HG03064 (cell line): ENCODE results near the gene JAKMIP3.
"Not testable (repeated sequence)": the region's sequence is repeated elsewhere in the genome, so short reads cannot be mapped to it uniquely, and the experiment has no call there.

Experiments used
- ATAC-seq: cut with Tn5 transposase; IDR thresholded peaks from one replicate; pipeline ENCODE4 v1.9.1; 2021; ENCODE audit warnings: low read depth; ENCODE audit not compliant: unreplicated experiment

Gene JAKMIP3

GRCh38 chr10:132064082-132064755 lies 1.5 kb upstream of the JAKMIP3 start:
- no peak for ATAC-seq

- no peak for ATAC-seq
Measured at GRCh38 chr10:132064771-132065437, 842 bp upstream of the JAKMIP3 start.

GRCh38 chr10:132066186-132066585 lies 440 bp downstream of the JAKMIP3 start:
- no peak for ATAC-seq

DNA sequence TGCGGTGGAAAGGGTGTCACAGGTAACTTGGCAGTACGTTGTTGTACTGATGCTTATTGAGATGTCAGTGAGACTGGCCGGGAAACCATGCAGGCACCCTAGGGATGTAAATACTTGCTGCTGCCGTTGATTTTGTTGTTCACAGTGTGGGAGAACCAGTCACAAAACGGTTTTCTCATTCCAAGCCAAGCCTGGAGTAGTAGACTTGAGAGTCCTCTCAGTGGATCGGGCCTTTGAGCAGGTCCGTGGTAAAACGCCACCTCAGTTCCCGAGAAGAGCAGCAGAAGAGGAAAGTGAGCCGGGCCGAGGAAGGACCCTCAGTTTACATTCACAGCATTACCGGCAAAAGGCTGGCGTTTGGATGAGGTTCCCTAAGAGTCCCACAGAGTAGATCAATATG lies 1.1 kb downstream of the JAKMIP3 start:
- no peak for ATAC-seq

GRCh38 chr10:132068431-132069121 lies 2.8 kb downstream of the JAKMIP3 start:
- ATAC-seq: no peak

- no peak for ATAC-seq
Measured at GRCh38 chr10:132069122-132069848, 3.5 kb downstream of the JAKMIP3 start.

DNA sequence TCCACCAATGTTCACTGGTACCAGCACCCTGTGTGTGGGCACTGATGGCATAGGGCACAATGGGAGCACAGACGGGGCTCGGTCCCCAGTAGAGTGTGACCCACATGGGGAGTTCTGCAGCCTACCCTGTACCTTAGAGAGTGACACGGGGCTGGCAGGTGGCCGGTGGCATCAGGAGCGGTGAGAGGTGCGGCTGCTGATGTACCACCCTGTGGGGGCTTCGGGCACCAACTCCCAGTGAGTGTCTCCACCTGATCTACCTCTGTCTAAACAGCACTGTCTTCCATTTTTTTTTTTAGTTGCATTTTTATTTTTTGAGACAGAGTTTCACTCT lies 4.1 kb downstream of the JAKMIP3 start:
- no peak for ATAC-seq

DNA sequence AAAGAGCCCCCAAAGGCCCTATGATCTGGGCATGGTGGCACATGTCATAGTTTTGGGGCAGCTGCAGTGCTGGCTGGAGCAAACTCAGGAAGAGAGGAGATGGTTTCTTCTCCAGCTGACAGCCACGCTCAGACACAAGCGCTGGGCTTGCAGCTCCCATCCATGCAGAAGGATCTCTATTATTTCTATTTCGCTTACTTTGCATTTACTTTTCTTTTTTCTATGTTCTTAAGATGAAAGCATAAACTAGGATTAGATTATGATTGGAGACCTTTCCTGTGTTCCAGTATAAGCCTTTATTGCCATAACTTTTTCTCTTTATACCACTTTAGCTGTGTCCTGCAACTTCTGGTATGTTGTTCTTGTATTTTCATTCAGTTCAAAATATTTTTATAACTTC lies 5.0 kb downstream of the JAKMIP3 start:
- no peak for ATAC-seq

DNA sequence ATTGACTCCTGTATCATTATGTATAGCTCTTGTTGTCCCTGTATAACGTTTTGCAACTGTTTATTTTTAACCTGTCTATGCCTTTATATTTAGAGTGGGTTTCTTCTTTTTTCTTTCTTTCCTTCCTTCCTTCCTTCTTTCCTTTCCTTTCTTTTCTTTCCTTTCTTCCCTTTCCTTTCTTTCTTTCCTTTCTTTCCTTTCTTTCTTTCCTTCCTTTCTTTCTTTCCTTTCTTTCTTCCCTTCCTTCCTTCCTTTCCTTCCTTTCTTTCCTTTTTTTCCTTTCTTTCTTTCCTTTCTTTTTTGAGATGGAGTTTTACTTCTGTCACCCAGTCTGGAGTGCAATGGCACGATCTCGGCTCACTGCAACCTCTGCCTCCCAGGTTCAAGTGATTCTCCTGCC lies 5.9 kb downstream of the JAKMIP3 start:
- ATAC-seq: no peak

DNA sequence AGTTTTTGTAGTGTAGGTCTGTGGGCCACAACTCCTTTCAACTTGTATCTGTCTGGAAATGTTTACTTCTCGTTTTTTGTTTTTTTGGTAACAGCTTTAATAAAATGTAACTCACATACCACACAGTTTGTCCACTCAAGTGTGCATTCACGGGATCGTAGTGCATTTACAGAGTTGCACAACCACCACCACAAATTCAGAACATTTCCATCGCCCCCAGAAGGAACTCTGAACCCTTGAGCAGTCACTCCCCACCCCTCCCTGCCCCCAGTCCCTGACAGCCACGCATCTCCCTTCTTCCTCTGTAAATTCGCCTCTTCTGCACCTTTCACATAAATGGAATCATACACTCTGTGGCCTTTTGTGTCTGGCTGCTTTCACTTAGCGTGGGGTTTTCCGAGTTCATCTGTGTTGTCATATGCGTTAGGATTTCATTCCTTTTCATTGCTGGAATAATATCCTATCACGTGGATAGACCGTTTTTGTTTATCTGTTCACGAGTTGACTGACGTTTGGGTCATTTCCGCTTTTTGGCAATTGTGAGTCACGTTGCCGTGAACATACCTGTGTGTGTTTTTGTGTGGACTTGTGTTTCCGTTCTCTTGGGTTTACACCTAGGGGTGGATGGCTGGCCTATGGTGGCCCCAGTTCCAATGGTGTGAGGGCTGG lies 10.3 kb downstream of the JAKMIP3 start:
- no peak for ATAC-seq

DNA sequence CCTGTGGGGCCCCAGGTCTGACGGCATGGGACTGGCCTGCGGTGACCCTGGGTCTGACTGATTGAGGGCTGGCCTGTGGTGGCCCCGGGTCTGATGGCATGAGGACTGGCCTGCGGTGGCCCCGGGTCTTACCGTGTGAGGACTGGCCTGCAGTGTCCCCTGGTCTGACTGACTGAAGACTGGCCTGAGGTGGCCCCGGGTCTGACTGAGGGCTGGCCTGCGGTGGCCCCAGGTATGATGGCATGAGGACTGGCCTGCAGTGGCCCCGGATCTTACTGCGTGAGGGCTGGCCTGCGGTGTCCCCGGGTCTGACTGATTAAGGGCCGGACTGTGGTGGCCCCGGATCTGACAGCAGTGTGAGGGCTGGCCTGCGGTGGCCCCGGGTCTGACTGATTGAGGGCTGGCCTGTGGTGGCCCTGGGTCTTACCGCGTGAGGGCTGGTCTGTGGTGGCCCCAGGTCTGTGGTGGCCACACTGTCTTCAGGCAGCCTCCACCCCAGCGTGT lies 10.9 kb downstream of the JAKMIP3 start:
- ATAC-seq: no peak

DNA sequence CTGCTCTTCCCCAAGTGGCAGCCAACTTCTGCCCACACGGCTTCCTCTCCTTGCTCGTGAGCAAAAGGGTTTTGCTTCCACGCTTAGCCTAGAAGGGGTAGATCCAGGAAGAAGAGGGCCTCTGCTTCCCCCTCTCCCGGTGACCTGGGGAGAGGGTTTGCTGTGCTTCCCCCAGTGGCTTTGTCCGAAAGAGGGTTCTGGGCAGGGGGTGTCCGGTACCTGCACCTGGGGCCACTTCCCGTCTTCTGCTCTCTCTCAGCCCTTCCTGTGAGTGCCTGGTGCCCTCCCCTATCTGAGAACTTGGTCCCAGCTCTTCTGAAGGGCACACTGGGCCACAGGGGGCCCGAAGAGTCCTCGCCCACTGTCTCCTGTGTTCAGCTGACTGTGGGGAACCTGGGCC lies 11.3 kb downstream of the JAKMIP3 start:
- no peak for ATAC-seq

GRCh38 chr10:132078746-132079345 lies 13.1 kb downstream of the JAKMIP3 start:
- ATAC-seq: no peak

DNA sequence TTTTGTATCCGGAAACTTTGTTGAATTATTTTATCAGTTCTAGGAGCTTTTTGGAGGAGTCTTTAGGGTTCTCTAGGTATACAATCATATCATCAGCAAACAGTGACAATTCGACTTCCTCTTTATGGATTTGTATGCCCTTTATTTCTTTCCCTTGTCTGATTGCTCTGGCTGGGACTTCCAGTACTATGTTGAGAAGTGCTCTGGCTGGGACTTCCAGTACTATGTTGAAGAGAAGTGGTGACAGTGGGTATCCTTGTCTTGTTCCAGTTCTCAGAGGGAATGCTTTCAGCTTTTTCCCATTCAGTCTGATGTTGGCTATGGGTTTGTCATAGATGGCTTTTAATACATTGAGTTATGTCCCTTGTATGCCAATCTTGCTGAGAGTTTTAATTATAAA lies 18.6 kb downstream of the JAKMIP3 start:
- not testable (repeated sequence) for ATAC-seq

- not testable (repeated sequence) for ATAC-seq
Measured at GRCh38 chr10:132093236-132093635, 27.5 kb downstream of the JAKMIP3 start.

- no peak for ATAC-seq
Measured at GRCh38 chr10:132094581-132095234, 29.0 kb downstream of the JAKMIP3 start.

GRCh38 chr10:132095403-132096113 lies 29.8 kb downstream of the JAKMIP3 start:
- no peak for ATAC-seq

DNA sequence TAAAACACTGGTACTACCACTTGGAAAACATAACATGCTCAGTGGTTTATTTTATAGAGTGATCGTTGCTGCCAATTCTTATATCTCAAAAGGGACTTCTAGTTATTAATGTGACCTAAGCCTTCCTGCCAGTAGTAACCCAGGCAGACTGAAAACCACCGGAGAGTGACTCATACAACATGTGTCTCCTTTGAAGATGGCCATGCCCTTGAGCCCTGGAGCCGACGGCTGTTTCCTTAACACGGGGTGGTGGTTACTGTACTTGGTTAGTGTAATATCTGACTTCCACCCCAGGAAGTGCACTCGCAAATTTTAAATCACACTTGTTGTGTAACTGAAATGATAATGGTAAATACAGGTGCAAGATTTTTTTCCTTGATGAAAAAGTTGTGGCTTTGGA lies 30.5 kb downstream of the JAKMIP3 start:
- no peak for ATAC-seq

DNA sequence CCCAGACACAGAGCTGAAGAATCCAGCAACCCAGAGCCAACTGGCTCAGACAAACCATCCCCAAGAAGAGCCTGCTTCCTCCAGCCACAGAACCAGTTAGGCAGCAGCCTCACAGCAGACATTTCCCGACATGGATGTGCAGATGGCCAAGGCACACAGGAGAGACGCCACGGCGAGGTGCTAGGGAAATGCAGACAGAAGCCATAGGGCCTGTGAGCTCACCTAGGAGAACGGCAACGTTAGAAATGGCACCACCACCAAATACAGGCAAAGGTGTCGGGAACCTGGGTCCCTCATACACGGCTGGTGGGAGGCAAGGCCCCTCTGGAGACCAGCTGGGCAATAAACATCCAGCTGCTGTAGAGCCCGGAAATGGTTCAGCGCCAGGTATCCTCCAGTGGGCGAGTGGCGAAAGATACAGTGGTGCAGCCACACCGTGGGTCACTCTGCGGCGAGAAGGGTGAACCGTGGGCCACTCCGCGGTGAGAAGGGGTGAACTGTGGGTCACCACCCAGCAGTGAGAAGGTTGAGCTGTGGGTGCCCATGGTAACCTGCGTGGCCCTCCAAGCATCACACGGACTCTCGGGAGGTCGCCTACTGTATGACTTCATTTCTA lies 31.2 kb downstream of the JAKMIP3 start:
- no peak for ATAC-seq
